Measurements from ENCODE around the gene MUTYH.

DNA sequence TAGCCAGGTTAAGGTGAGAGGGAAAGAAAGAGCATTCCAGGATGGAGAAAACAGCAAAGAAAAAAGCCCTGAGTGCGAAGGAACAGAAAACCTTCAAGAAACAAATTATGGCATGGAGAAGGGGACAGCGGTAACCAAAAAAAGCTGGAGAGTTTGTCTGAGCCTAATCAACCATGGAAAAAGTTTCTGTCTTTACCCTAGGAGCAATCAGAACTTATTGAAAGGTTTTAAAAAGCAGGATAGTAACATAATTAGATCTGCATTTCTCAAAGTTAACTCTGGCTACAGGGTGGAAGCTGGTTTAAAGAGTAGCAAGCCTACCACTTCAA, 39.6 kb downstream of the MUTYH start:
- TF ChIP-seq, protein P1, sequence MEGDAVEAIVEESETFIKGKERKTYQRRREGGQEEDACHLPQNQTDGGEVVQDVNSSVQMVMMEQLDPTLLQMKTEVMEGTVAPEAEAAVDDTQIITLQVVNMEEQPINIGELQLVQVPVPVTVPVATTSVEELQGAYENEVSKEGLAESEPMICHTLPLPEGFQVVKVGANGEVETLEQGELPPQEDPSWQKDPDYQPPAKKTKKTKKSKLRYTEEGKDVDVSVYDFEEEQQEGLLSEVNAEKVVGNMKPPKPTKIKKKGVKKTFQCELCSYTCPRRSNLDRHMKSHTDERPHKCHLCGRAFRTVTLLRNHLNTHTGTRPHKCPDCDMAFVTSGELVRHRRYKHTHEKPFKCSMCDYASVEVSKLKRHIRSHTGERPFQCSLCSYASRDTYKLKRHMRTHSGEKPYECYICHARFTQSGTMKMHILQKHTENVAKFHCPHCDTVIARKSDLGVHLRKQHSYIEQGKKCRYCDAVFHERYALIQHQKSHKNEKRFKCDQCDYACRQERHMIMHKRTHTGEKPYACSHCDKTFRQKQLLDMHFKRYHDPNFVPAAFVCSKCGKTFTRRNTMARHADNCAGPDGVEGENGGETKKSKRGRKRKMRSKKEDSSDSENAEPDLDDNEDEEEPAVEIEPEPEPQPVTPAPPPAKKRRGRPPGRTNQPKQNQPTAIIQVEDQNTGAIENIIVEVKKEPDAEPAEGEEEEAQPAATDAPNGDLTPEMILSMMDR (IDR thresholded peaks at IDR 0.05): no peak
- TF ChIP-seq POLR2AphosphoS5 (IDR thresholded peaks at IDR 0.05) (no peak), EP300 (IDR thresholded peaks at IDR 0.05) (no peak)

Measured in stomach (tissue), 4 donors.